Activated CD8-positive, alpha-beta memory T cell treated with anti-CD3 and anti-CD28 coated beads, Interleukin-2, amount 50 U/mL, for 24 hours (primary cell): ENCODE measurements around the gene MACF1.
"Not testable (repeated sequence)": the region's sequence is repeated elsewhere in the genome, so short reads cannot be mapped to it uniquely, and the experiment has no call there.

Source experiments
- DNase-seq: peaks from one replicate; pipeline ENCODE4 v3.0.0-alpha.2; 2020; ENCODE audit errors: extremely low read depth

Gene MACF1

DNA sequence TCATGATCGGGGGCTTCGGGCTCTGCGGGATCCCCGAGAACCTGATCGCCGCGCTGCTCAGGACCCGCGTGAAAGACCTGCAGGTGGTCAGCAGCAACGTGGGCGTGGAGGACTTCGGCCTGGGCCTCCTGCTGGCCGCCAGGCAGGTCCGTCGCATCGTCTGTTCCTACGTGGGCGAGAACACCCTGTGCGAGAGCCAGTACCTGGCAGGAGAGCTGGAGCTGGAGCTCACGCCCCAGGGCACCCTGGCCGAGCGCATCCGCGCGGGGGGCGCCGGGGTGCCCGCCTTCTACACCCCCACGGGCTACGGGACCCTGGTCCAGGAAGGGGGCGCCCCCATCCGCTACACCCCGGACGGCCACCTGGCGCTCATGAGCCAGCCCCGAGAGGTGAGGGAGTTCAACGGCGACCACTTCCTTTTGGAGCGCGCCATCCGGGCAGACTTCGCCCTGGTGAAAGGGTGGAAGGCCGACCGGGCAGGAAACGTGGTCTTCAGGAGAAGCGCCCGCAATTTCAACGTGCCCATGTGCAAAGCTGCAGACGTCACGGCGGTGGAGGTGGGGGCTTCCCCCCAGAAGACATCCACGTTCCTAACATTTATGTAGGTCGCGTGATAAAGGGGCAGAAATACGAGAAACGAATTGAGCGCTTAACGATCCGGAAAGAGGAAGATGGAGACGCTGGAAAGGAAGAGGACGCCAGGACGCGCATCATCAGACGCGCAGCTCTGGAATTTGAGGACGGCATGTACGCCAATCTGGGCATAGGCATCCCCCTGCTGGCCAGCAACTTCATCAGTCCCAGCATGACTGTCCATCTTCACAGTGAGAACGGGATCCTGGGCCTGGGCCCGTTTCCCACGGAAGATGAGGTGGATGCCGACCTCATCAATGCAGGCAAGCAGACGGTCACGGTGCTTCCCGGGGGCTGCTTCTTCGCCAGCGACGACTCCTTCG lies 310.9 kb downstream of the MACF1 start:
- DNase-seq = not testable (repeated sequence)

DNA sequence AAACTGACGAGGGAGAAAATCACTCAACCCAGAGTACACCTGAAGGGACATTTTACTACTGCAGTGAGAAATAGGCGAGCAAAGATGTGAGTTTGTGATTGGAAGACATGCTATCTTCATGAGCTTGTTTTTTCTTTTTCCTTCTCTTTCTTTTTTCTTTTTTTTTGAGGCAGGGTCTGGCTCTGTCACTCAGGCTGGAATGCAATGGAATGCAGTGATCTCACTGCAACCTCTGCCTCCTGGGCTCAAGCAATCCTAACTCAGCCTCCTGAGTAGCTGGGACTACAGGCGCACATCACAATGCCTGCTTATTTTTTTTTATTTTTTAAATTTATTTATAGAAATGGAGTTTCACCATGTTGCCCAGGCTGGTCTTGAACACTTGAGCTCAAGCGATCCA lies 312.3 kb downstream of the MACF1 start:
- not testable (repeated sequence) for DNase-seq

DNA sequence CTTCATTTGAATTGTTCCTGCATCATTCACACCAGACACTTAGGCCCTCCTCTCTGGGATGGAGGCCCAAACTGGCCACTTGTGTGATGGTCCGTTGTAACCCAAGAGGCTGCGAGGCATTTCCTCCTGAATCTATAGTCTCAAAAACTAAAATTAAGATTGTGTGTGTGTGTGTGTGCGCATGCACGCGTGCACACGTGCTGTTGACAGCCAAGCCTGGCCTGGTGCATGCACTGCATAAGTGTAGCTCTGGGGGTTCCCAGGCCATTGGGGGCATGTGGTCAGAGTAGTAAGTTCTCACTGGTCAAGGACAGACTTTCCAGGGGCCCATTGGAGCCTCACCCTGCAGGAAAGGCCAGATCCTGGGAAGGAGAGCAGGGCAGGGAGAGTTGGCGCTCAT lies 313.4 kb downstream of the MACF1 start:
- DNase-seq = not testable (repeated sequence)

DNA sequence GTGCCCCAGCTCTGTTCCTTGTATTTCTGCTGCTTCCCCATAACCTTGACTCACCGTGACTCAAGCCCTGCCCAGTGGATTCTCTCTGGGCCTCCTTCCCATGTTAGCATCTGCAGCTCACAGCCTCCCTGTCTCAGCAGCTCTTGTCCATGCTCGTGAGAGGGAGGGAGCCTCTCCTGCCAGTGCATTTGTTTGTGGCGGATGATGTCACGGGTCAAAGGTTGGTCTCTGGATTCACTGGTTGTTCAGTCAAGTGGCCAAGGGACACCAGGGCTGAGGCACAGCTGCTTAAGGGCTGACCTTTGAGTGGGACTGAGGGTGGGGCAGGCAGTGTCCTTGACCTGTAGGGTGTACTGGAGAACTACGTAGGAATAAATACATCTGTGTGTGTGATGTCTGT lies 314.9 kb downstream of the MACF1 start:
- DNase-seq = not testable (repeated sequence)

DNA sequence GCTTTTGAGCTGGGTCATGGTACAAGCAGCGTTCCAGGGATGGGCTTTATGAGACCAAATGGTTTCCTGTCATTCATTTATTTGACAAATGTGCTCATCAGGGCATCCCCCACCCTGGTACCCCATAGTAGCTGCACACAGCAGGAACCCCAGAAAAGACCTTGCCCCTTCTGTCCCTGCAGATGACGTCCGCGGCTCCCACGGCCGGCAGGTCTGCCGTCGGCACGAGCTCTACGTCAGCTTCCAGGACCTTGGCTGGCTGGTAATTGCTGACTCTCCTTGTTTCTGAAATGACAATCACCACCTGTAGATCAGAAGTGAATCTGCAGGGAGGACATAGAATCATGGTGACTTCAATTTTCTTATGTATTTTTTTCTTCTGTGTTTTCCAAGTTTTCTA lies 317.7 kb downstream of the MACF1 start:
- not testable (repeated sequence) for DNase-seq

DNA sequence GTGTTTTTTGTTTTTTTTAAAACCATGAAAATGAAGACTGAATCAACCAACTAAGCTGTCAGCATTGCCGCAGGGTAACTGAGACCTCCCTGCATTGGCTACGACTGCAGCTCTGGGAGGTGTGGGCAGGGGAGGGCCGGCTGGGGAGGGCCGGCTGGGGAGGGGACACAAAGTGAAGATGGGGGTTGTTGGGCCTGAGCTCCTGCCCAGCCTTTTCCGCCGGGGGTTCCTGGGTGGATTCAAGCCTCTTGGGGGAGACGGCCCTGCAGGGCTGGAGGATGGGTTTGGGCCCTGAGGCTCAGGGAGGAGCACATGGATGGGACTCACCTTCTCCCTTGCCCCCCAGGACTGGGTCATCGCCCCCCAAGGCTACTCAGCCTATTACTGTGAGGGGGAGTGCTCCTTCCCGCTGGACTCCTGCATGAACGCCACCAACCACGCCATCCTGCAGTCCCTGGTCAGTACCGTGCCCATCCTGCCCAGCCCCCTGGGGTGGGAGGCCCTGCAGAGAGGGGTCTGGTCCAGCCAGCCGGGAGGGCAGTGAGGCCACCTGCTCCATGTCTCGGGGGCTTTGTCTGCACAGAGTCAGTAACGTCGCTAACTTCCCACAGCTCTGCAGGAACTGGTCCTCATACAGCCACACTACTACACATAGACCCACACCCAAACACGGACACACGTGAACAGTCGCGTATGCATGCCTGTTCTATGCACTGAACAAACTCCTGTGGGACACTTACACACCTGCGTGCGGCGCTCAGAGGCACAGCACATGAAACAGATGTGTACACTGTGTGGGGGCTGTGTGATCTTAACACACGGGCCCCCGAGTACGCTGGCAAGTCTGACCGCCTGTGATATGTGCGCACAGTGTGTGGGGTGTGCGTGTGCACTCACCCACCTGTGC lies 318.4 kb downstream of the MACF1 start:
- DNase-seq = no peak

DNA sequence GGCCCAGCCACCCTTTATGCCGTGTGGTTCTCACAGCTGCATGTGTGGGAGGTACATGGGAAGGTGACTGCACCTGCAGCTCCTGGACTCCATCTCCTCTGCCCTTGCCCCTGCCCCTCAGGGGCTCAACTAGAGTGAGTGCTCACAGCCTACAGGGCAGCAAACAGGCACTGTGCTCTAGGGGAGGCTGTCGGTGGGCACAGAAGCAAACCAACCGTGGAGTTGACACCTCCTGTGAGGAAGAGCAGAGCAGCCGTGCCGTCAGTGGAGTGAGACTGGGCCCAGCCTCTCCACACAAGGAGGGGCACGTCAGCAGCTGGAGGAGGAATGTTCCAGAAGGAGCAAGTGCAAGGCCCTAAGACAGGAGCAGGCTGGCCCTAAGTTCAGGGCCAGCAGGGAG lies 319.7 kb downstream of the MACF1 start:
- DNase-seq = no peak

DNA sequence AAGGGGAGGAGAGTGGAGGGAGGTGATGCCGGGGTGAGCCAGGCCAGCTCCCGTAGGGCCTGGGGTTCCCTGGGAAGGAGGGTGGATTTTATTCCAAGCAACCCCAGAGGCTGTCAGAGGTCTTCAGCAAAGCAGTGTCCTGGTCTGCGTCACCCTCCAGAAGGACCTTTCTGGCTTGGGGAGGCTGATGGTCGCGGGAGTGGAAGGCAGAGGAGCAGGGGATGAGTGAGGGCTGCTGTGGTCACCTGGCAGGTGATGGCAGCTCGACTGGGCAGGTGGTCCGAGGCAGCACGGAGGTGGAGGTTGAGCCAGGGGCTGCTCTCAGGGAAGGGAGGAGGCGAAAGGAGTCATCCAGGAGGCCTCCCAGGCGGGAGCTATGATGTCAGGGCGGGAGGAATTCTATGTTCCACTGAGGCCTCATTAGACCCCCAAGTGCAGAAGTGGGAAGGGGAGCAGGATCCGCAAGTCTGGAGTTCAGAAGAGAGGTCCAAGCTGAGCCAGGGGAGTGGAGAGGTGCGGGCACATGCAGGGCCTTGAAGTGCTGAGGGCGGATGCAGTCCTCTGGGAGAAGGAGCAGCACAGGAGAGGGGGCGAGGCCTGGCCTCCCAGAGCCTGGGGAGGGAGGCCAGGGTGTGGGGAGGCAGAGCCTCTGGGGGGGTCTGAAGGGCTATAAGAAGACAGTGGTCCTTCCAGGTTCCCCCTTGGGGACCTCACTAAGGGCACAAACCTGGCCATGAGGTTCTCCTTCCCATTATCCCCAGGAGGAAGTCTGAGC lies 320.3 kb downstream of the MACF1 start:
- no peak for DNase-seq

DNA sequence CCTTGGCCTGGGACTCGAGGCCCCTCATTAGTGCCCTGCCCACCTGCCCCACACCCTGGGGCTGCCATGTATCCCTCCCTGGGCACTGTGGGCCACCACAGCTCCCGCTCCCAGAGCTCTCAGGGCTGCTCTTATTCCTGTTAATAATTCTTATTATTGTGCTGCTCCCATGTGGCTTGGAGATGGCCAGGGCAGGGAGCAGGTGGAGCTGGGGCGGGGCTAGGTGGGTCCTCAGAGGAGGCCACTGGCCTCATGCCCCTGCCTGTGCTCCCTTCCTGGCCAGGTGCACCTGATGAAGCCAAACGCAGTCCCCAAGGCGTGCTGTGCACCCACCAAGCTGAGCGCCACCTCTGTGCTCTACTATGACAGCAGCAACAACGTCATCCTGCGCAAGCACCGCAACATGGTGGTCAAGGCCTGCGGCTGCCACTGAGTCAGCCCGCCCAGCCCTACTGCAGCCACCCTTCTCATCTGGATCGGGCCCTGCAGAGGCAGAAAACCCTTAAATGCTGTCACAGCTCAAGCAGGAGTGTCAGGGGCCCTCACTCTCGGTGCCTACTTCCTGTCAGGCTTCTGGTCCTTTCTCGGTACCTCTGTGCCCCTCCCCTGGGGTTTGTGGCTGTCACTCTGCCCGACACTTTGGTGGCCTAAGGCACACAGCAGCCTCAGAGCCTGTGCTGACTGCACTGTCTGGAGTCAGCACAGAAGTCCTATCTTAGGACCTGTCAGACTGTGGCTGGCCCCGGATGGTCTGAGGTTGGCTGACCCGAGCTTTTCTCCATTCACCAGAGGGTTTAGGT lies 321.1 kb downstream of the MACF1 start:
- DNase-seq = peak; percentile 8

DNA sequence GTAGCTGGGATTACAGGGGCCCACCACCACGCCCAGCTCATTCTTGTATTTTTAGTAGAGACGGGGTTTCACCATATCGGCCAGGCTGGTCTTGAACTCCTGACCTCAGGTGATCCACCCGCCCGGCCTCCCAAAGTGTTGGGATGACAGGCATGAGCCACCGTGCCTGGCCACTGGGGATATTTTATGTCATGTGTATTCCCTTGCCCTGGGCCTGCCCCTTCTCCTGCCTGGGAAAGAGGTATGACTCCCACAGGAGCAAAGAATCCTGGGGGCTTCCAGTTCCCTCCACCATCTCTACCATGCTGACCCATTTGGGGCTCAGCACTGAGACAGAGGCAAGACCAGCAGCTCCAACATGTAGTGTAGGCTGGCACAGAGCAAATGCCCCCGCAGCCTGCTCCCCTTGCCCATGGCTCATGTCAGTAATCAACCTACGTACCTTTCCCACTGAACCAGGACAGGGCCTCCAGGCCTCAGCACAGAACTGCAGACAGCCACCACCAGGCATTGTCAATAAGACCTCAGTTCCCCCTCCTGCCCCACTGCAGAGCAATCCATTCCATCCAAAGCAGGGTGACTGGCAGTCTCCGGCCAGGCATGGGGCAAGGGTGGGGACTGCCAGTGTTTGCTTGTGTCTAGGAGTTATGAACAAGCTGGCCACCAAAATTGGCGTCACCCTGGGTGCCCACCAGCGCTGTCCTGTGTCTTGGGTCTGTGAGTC lies 322.1 kb downstream of the MACF1 start:
- DNase-seq = no peak

DNA sequence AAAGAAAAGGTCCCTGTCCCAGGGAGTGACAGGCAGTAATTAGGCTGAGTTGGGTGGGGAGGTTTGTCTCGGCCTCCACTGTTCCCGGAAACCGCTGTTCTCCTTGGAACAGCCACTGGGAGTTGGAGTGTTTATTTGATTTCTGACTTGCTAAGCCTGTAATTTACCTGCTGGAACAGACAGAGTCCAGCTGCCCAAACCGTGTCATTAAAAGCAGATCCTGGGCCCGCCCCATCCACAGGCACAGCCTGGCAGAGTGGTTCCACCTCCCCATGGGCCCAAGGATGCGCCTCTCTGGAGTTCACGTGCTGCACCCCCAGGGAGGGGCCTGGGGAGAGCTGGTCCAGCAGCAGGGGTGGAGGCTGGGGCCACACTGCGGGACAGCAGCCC lies 322.7 kb downstream of the MACF1 start:
- not testable (repeated sequence) for DNase-seq

DNA sequence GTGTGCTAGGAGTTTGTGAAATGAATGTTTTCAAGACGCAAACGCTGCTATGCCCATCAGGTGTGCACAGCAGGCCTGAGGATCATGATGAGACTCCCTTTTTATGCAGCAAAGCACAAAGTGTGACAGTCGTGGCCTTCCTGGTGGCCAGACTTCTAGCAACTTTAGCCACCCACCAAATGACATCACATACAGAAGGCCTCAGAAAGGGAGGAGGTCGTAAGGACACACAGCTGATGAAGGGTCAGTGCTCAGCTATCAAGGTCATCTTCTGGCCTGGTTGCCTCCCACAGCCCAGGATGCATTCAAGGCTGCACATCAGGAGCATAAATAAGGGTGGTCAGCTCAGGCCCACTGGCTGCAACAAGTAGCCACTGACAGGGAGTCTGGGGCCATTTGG lies 323.6 kb downstream of the MACF1 start:
- no peak for DNase-seq

DNA sequence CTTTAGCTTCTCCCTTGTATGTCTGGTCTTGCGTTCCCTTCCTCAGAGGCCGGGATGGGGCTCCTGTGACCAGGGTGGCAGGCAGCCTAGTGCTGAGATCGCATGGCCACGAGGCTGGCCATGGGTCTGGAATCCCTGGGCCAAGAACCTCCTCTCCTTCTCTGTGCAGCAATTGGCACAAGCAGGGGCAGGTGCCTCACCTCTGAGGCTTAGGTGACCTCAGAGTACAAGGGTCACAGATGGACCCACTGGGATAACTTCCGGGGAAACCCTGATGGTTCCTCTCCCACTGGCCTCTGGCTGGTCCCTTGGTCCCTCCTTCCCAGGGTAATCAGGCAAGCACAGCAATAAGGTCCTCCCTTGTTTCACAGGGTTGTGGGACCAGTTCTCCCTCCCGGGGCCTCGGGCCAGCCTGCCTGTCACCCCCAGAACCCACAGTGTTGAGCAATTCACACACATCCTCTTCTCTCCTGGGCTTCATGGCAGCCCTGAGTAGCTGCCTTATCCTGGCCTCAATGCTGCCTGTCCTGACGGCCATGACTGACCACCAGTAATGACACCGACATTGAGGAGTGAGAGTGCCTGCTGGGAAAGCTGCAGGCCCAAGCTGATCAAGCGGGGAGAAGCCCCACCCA lies 325.5 kb downstream of the MACF1 start:
- DNase-seq = no peak

DNA sequence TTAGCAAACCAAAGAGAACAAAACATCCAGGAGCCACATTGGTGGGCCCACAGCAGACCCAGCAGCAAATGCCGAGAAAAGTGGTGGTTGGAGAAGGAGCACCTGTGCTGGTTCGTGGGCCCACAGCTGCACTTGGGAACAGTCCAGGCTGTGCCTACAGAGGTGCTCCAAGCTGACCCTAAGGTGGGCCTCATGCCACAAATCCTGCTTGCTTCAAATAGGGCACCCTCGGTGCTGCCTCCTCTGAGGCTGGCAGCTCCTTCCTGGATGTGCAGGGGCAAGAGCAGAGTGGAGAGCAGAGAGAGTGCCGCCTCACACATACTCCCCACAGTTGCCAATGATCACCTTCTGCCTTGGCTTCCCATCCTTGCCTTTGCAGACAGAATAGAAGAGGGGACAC lies 327.0 kb downstream of the MACF1 start:
- no peak for DNase-seq

DNA sequence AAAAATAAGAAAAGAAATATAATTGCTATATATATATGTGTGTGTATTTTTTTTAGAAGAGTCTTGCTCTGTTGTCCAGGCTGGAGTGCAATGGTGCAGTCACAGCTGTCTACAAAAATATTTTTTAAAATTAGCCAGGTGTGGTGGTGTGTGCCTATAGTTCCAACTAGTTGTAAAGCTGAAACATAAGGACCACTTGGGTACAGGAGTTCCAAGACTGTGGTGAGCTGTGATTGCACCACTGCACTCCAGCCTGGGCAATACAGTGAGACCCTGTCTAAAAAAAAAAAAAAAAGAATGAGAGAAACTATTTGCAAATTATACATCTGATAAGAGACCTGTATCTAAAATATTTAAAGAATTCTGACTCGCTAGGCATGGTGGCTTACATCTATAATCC lies 328.9 kb downstream of the MACF1 start:
- DNase-seq = no peak
